CD4-positive, alpha-beta T cell treated with Interleukin-17A for 1 hour (primary cell): ENCODE data around the gene PNMA8B.
"Not testable (repeated sequence)": the region's sequence is repeated elsewhere in the genome, so short reads cannot be mapped to it uniquely, and the experiment has no call there.

Source experiments
- DNase-seq: peaks from one replicate; pipeline ENCODE4 v3.0.0-alpha.2; 2020

Gene PNMA8B

GRCh38 chr19:46495786-46496099, at the start of gene PNMA8B:
Gene PNMA8B, minus strand, starts transcription at chr19:46495867. Its CDS starts 402 bp downstream, at chr19:46495465.
- peak; percentile 35 for DNase-seq

GRCh38 chr19:46544651-46545050, 49.0 kb upstream of the PNMA8B start:
- DNase-seq: no peak

GRCh38 chr19:46542428-46543230, 47.0 kb upstream of the PNMA8B start:
- DNase-seq: peak; percentile 80

GRCh38 chr19:46537136-46538097, 41.8 kb upstream of the PNMA8B start:
- DNase-seq: peak; percentile 64

- DNase-seq: no peak
These were observed 40.7 kb upstream of the PNMA8B start for GRCh38 chr19:46536391-46536790.

- DNase-seq: no peak
These were observed 38.0 kb upstream of the PNMA8B start for GRCh38 chr19:46533621-46534081.

GRCh38 chr19:46533078-46533620, 37.5 kb upstream of the PNMA8B start:
- DNase-seq: no peak

GRCh38 chr19:46530636-46531035, 35.0 kb upstream of the PNMA8B start:
- DNase-seq: no peak

- DNase-seq: peak; percentile 78
These were observed 34.2 kb upstream of the PNMA8B start for GRCh38 chr19:46529622-46530451.

- DNase-seq: no peak
These were observed 33.2 kb upstream of the PNMA8B start for GRCh38 chr19:46528601-46529590.

- not testable (repeated sequence) for DNase-seq
These were observed 31.1 kb upstream of the PNMA8B start for GRCh38 chr19:46526801-46527200.

- no peak for DNase-seq
These were observed 28.6 kb upstream of the PNMA8B start for GRCh38 chr19:46524308-46524707.

GRCh38 chr19:46522988-46523387, 27.3 kb upstream of the PNMA8B start:
- peak; percentile 53 for DNase-seq

GRCh38 chr19:46521241-46521868, 25.7 kb upstream of the PNMA8B start:
- DNase-seq: no peak

GRCh38 chr19:46520616-46521015, 24.9 kb upstream of the PNMA8B start:
- no peak for DNase-seq

GRCh38 chr19:46517471-46517870, 21.8 kb upstream of the PNMA8B start:
- no peak for DNase-seq

- peak; percentile 60 for DNase-seq
These were observed 20.2 kb upstream of the PNMA8B start for GRCh38 chr19:46515879-46516350.

GRCh38 chr19:46515290-46515609, 19.6 kb upstream of the PNMA8B start:
- DNase-seq: no peak

- no peak for DNase-seq
These were observed 19.1 kb upstream of the PNMA8B start for GRCh38 chr19:46514589-46515289.
